ENCODE measurements around the gene CAVIN2. TPM values are rescaled to one million over a fixed set of nuclear protein-coding genes. Genes with fewer than 3 reads are reported as not detected.

The CAVIN2 gene, protein sequence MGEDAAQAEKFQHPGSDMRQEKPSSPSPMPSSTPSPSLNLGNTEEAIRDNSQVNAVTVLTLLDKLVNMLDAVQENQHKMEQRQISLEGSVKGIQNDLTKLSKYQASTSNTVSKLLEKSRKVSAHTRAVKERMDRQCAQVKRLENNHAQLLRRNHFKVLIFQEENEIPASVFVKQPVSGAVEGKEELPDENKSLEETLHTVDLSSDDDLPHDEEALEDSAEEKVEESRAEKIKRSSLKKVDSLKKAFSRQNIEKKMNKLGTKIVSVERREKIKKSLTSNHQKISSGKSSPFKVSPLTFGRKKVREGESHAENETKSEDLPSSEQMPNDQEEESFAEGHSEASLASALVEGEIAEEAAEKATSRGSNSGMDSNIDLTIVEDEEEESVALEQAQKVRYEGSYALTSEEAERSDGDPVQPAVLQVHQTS
- 100 to 1,000 TPM in 6 of 7 donors, 10 to 100 TPM in 1; 66.5 to 205 (median 169) TPM for total RNA-seq
- 10 to 100 TPM; 19.2 to 78.9 (median 23.4) TPM for polyA plus RNA-seq
- long read RNA-seq, donor 1, transcript CAVIN2-201 (2 exons, 3,229 nt): major isoform, 35 of 103 reads
- long read RNA-seq, donor 1, partial matches to known transcripts: 68 of 103 reads
- long read RNA-seq, donor 1, other reads (novel, unspliced or antisense): 0 of 103 reads
- long read RNA-seq, donor 2, transcript CAVIN2-201 (2 exons, 3,229 nt): major isoform, 29 of 29 reads
- long read RNA-seq, donor 2, partial matches to known transcripts: 0 of 29 reads
- long read RNA-seq, donor 2, other reads (novel, unspliced or antisense): 0 of 29 reads

DNA sequence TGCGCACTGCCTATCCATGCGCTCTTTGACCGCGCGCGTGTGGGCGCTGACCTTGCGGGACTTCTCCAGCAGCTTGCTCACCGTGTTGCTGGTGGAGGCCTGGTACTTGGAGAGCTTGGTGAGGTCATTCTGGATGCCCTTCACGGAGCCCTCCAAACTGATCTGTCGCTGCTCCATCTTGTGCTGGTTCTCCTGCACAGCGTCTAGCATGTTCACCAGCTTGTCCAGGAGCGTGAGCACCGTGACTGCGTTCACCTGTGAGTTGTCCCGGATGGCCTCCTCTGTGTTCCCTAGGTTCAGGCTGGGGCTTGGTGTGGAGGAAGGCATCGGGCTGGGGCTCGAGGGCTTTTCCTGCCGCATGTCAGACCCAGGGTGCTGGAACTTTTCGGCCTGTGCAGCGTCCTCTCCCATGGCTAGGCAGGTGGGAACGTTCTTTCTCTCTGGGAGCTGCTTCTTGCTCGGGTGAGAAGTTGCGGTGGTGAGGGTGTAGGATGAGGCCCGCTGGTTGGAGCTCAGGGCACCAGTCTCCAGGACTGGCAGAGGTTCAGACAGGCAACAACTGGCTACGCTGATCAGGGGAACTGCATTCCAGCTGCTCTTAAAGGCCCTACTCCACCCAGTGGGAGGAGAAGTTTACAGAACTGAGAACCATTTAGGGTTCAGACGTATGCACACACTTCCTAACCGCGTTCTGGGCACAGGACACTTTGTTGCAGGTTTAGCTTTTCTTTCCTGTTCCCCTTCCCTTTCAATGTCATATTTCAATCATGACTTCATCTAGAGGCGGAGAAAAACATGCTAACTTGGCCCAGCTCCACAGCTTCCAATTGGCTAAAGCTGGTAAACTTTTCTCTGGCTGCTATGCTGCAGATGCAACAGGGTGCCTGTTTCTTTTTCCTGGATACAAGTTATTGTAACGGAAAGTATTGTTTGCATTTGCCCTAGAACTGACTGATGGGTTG, at the start of gene CAVIN2:
Gene CAVIN2 (minus strand): TSS at position 574 of the 962 bp plus-strand sequence. CDS start 163 bp downstream, at position 411.
- Histone ChIP-seq H3K9me3 (no peaks in the 10 kb centered on the region), H3K4me1 (peaks cover 0 to 37% (median 12%) of the 10 kb centered on the region in 6 donors), H3K36me3 (no peaks in the 10 kb centered on the region), H3K4me3 (peak within 1 kb of the TSS; percentile 27 to 70 (median 46)), H3K27ac (peak within 1 kb of the TSS; percentile 74 to 94 (median 86)), H3K27me3 (replicated peaks in 1 of 7) (peaks cover 0 to 21% (median 0%) of the 10 kb centered on the region in 7 donors)
- DNase-seq: peak; percentile 76
- WGBS, 5 donors: 3 to 12% (median 9%) methylated on average over 28 to 31 of the region's 31 CpGs
- intact Hi-C loops (cut with DNase I; ENCODE audit: low total_unique reads): no loop called here
- TF ChIP-seq POLR2A (IDR thresholded peaks at IDR 0.05): peak in 2 of 3 donors; percentile 78 to 94
- TF ChIP-seq POLR2AphosphoS5 (IDR thresholded peaks at IDR 0.05): peak; percentile 74 to 94 (median 91)
- TF ChIP-seq, protein P1, sequence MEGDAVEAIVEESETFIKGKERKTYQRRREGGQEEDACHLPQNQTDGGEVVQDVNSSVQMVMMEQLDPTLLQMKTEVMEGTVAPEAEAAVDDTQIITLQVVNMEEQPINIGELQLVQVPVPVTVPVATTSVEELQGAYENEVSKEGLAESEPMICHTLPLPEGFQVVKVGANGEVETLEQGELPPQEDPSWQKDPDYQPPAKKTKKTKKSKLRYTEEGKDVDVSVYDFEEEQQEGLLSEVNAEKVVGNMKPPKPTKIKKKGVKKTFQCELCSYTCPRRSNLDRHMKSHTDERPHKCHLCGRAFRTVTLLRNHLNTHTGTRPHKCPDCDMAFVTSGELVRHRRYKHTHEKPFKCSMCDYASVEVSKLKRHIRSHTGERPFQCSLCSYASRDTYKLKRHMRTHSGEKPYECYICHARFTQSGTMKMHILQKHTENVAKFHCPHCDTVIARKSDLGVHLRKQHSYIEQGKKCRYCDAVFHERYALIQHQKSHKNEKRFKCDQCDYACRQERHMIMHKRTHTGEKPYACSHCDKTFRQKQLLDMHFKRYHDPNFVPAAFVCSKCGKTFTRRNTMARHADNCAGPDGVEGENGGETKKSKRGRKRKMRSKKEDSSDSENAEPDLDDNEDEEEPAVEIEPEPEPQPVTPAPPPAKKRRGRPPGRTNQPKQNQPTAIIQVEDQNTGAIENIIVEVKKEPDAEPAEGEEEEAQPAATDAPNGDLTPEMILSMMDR (IDR thresholded peaks at IDR 0.05 in 8 of 11, conservative IDR thresholded peaks at IDR 0.05 in 3 of 11): no peak

DNA sequence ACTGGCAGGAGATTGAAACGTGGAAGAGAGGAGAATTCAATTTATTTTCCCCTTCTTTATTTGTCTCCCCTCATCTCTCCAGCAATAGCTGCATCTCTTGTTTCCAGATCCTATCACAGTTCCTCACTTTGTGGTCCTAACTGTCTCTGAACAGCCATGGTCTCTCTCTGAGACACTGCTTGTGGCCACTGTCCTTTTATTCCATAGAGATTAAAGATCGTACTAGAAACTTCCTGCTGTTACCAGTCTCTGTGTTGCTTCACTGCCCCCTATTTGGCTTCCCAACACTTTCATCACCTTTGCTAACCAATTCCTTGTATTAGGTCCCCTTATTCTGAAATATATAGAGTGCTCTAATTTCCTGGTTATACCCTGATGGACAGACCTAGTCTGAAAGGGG, 48.9 kb upstream of the CAVIN2 start:
- H3K4me3 ChIP-seq: no peak overlapping the region
- no peak overlapping the region for H3K27ac ChIP-seq
- intact Hi-C loops (cut with DNase I; ENCODE audit: low total_unique reads): no loop called here
- no peak for DNase-seq
- no peaks in the 10 kb centered on the region for H3K27me3 ChIP-seq (replicated peaks in 1 of 7)
- no peaks in the 10 kb centered on the region for H3K36me3 ChIP-seq
- TF ChIP-seq POLR2A (IDR thresholded peaks at IDR 0.05) (no peak), POLR2AphosphoS5 (IDR thresholded peaks at IDR 0.05) (no peak)
- TF ChIP-seq, protein P1 (IDR thresholded peaks at IDR 0.05 in 8 of 11, conservative IDR thresholded peaks at IDR 0.05 in 3 of 11): no peak
- peaks cover 0 to 7% (median 0%) of the 10 kb centered on the region in 8 donors for H3K9me3 ChIP-seq
- 45 to 69% (median 50%) methylated on average over 2 of the region's 2 CpGs for WGBS, 5 donors
- no peaks in the 10 kb centered on the region for H3K4me1 ChIP-seq

DNA sequence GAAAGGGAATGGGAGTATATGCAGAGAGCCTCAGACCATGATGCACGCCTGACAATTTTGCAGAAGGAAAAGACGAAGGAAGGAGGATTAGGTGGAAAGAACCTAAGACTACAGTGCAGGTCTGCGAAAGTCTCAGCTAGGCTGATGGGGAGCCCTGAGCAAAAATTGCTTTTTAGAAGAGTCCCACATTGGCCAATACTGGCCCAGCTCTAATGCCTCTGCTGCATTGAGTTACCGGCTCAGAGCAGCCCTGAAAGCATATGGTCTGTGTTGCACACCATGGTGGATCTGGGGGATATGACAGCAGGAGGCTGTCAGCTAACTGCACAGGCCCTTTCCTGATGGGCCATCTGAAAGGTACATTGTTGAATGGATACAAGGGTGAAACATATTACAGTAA, 48.3 kb upstream of the CAVIN2 start:
- H3K27me3 ChIP-seq (replicated peaks in 1 of 7): no peaks in the 10 kb centered on the region
- H3K27ac ChIP-seq: no peak overlapping the region
- DNase-seq: no peak
- no peak for TF ChIP-seq POLR2A (IDR thresholded peaks at IDR 0.05)
- TF ChIP-seq, protein P1 (IDR thresholded peaks at IDR 0.05 in 8 of 11, conservative IDR thresholded peaks at IDR 0.05 in 3 of 11): no peak
- TF ChIP-seq POLR2AphosphoS5 (IDR thresholded peaks at IDR 0.05): no peak
- WGBS, 5 donors: 92 to 98% (median 96%) methylated on average over 4 of the region's 4 CpGs
- no peaks in the 10 kb centered on the region for H3K36me3 ChIP-seq
- no peaks in the 10 kb centered on the region for H3K4me1 ChIP-seq
- intact Hi-C loops (cut with DNase I; ENCODE audit: low total_unique reads): no loop called here
- H3K4me3 ChIP-seq: no peak overlapping the region
- H3K9me3 ChIP-seq: peaks cover 0 to 7% (median 0%) of the 10 kb centered on the region in 8 donors

Data from spleen (tissue), 13 donors.